Omental fat pad (tissue), 4 donors: ENCODE results near the gene CFAP54. TPM values are rescaled to one million over a fixed set of nuclear protein-coding genes. Genes with fewer than 3 reads are reported as not detected.
"Not testable (repeated sequence)": the region's sequence is repeated elsewhere in the genome, so short reads cannot be mapped to it uniquely, and the experiment has no call there.

Source experiments
- ATAC-seq: fragments of 150-250 bp; one replicate; pipeline ENCODE4 v1.9.1; 2016; ENCODE audit warnings: mild to moderate bottlenecking, moderate library complexity; ENCODE audit not compliant: low FRiP score
- DNase-seq: peaks from one replicate; pipeline ENCODE4 v3.0.0-alpha.2; 2019; ENCODE audit warnings: low spot score
- CTCF ChIP-seq, 3 donors: fragments of 450-650 bp; IDR thresholded peaks; one replicate each; pipeline ENCODE4 v1.5.1; 2016 to 2017; ENCODE audit warnings: antibody characterized with exemption in 3 of 3, mild to moderate bottlenecking in 3 of 3, moderate library complexity in 2 of 3
- total RNA-seq, 4 donors: library from RNA; depleted of rRNA; stranded (reverse); fragments of >200 nt; gene quantifications; one replicate each; pipeline ENCODE4 v1.1.0, GENCODE V29; 2016

The CFAP54 gene
- total RNA-seq, 4 donors from 2014 or later = 0.60 to 2.2 (median 1.0) TPM

GRCh38 chr12:96578526-96579125 is 89.2 kb downstream of the CFAP54 start:
- DNase-seq = no peak
- ATAC-seq = no peak
- no peak for TF ChIP-seq CTCF (IDR thresholded peaks at IDR 0.05)

GRCh38 chr12:96585977-96586376 is 96.6 kb downstream of the CFAP54 start:
- no peak for TF ChIP-seq CTCF (IDR thresholded peaks at IDR 0.05)
- no peak for ATAC-seq

GRCh38 chr12:96587691-96588090 is 98.3 kb downstream of the CFAP54 start:
- DNase-seq (no peak), ATAC-seq (no peak)
- no peak for TF ChIP-seq CTCF (IDR thresholded peaks at IDR 0.05)

More at GRCh38 chr12:96585977-96586376, 96.6 kb downstream of the CFAP54 start:
- no peak for DNase-seq

- DNase-seq = no peak
- no peak for ATAC-seq
- no peak for TF ChIP-seq CTCF (IDR thresholded peaks at IDR 0.05)
These were observed 101.6 kb downstream of the CFAP54 start for GRCh38 chr12:96590970-96591369.

- not testable (repeated sequence) for DNase-seq, ATAC-seq
These were observed 115.0 kb downstream of the CFAP54 start for GRCh38 chr12:96604374-96604773.

GRCh38 chr12:96605684-96606083 is 116.3 kb downstream of the CFAP54 start:
- DNase-seq = no peak
- ATAC-seq = no peak
- TF ChIP-seq CTCF (IDR thresholded peaks at IDR 0.05) = no peak

- ATAC-seq (no peak), DNase-seq (no peak)
- no peak for TF ChIP-seq CTCF (IDR thresholded peaks at IDR 0.05)
These were observed 116.8 kb downstream of the CFAP54 start for GRCh38 chr12:96606134-96606533.
